Gastroesophageal sphincter (tissue), 4 donors: ENCODE results near the gene GPRC5B. TPM values are rescaled to one million over a fixed set of nuclear protein-coding genes. Genes with fewer than 3 reads are reported as not detected.

Source experiments
- ATAC-seq: fragments of 150-250 bp; one replicate; pipeline ENCODE4 v1.9.1; 2016; ENCODE audit warnings: mild to moderate bottlenecking, moderate library complexity
- H3K27ac ChIP-seq, 4 donors: fragments of 200-600 bp; sonication (generic) in 3 of 4; 1 replicate in 3 of 4; 2 replicates in 1 of 4; pipeline ENCODE4 v1.5.1; 2016 to 2019
- H3K27me3 ChIP-seq: fragments of 200-600 bp; sonication (generic); one replicate; pipeline ENCODE4 v1.5.1; 2019
- H3K36me3 ChIP-seq, 2 donors: fragments of 200-600 bp; sonication (generic); one replicate each; pipeline ENCODE4 v1.5.1; 2019; ENCODE audit warnings: control low read depth in 1 of 2
- H3K4me1 ChIP-seq, 3 donors: fragments of 200-600 bp; sonication (generic); 1 replicate in 2 of 3; 2 replicates in 1 of 3; pipeline ENCODE4 v1.5.1; 2016 to 2019; ENCODE audit warnings: control low read depth in 2 of 3
- H3K4me3 ChIP-seq, 2 donors: fragments of 200-600 bp; sonication (generic); one replicate each; pipeline ENCODE4 v1.5.1; 2019; ENCODE audit warnings: mild to moderate bottlenecking in 1 of 2, moderate library complexity in 1 of 2
- H3K9me3 ChIP-seq, 3 donors: fragments of 200-600 bp; sonication (generic); one replicate each; pipeline ENCODE4 v1.5.1; 2017 to 2019; ENCODE audit warnings: control low read depth in 2 of 3
- CTCF ChIP-seq, 4 experiments: fragments of 200-600 bp in 2 of 4; fragments of 450-650 bp in 2 of 4; sonication (generic) in 1 of 4; IDR thresholded peaks; one replicate each; pipeline ENCODE4 v1.5.1; 2017 to 2019; ENCODE audit warnings: antibody characterized with exemption in 4 of 4, mild to moderate bottlenecking in 2 of 4, moderate library complexity in 2 of 4
- EP300 ChIP-seq: sonication (generic); formaldehyde crosslinking; IDR thresholded peaks from one replicate; pipeline ENCODE4 v1.6.1; 2017; ENCODE audit warnings: antibody characterized with exemption, mild to moderate bottlenecking
- POLR2A ChIP-seq, 2 donors: fragments of 450-650 bp; IDR thresholded peaks; one replicate each; pipeline ENCODE4 v1.6.1; 2017; ENCODE audit warnings: antibody characterized with exemption in 2 of 2, mild to moderate bottlenecking in 2 of 2, moderate library complexity in 1 of 2
- POLR2AphosphoS5 ChIP-seq: sonication (generic); formaldehyde crosslinking; IDR thresholded peaks from one replicate; pipeline ENCODE4 v1.6.1; 2017; ENCODE audit warnings: antibody characterized with exemption
- WGBS, 2 donors: methylation state at CpG; one replicate each; pipeline ENCODE4 v1.1.5; 2018; ENCODE audit warnings: low coverage in 1 of 2; 5-methylcytosine and 5-hydroxymethylcytosine counted together
- total RNA-seq, 4 donors: library from RNA; depleted of rRNA; stranded (reverse); fragments of >200 nt; gene quantifications; one replicate each; pipeline ENCODE4 v1.1.0, GENCODE V29; 2016

GPRC5B gene
- total RNA-seq, 4 donors from 2014 or later = 11.5 to 29.2 (median 20.5) TPM

- Histone ChIP-seq H3K36me3 (no peaks in the 10 kb centered on the region), H3K4me1 (no peaks in the 10 kb centered on the region), H3K27me3 (peaks cover 21% of the 10 kb centered on the region), H3K4me3 (no peak overlapping the region), H3K27ac (no peak overlapping the region), H3K9me3 (no peaks in the 10 kb centered on the region)
- ATAC-seq = no peak
- TF ChIP-seq CTCF (IDR thresholded peaks at IDR 0.05) (no peak), POLR2A (IDR thresholded peaks at IDR 0.05) (no peak), POLR2AphosphoS5 (no peak), EP300 (no peak)
- 0 to 60% methylated on average over 1 to 5 of the region's 5 CpGs for WGBS, 2 donors
Observed at GRCh38 chr16:19899605-19899955, 14.9 kb upstream of the GPRC5B start.

- TF ChIP-seq CTCF (IDR thresholded peaks at IDR 0.05) (peak in 3 of 4 experiments; percentile 52 to 72 (median 56)), EP300 (no peak)
- H3K9me3 ChIP-seq = no peaks in the 10 kb centered on the region
- H3K4me3 ChIP-seq = no peak overlapping the region
- H3K27me3 ChIP-seq = peaks cover 21% of the 10 kb centered on the region
- H3K36me3 ChIP-seq = no peaks in the 10 kb centered on the region
- no peak overlapping the region for H3K27ac ChIP-seq
- no peaks in the 10 kb centered on the region for H3K4me1 ChIP-seq
- ATAC-seq = no peak
- WGBS, 2 donors = 15 to 18% methylated on average over 10 to 11 of the region's 13 CpGs
Observed at GRCh38 chr16:19898924-19899604, 14.4 kb upstream of the GPRC5B start.

- H3K4me1 ChIP-seq = no peaks in the 10 kb centered on the region
- no peak for ATAC-seq
- H3K27ac ChIP-seq = no peak overlapping the region
- no peaks in the 10 kb centered on the region for H3K36me3 ChIP-seq
- TF ChIP-seq CTCF (IDR thresholded peaks at IDR 0.05) = no peak
- TF ChIP-seq EP300 = no peak
- no peak for TF ChIP-seq POLR2A (IDR thresholded peaks at IDR 0.05)
- TF ChIP-seq POLR2AphosphoS5 = no peak
- H3K4me3 ChIP-seq = no peak overlapping the region
- H3K9me3 ChIP-seq = no peaks in the 10 kb centered on the region
- 40 to 67% methylated on average over 1 to 5 of the region's 5 CpGs for WGBS, 2 donors
- H3K27me3 ChIP-seq = peaks cover 21% of the 10 kb centered on the region
Observed at GRCh38 chr16:19898166-19898565, 13.5 kb upstream of the GPRC5B start.

- no peak for ATAC-seq
- 80 to 87% methylated on average over 2 of the region's 5 CpGs for WGBS, 2 donors
- no peaks in the 10 kb centered on the region for H3K4me1 ChIP-seq
- H3K4me3 ChIP-seq = no peak overlapping the region
- H3K27ac ChIP-seq = no peak overlapping the region
- peaks cover 21% of the 10 kb centered on the region for H3K27me3 ChIP-seq
- no peak for TF ChIP-seq POLR2A (IDR thresholded peaks at IDR 0.05)
- TF ChIP-seq POLR2AphosphoS5 = no peak
- no peak for TF ChIP-seq CTCF (IDR thresholded peaks at IDR 0.05)
- TF ChIP-seq EP300 = no peak
- no peaks in the 10 kb centered on the region for H3K36me3 ChIP-seq
- no peaks in the 10 kb centered on the region for H3K9me3 ChIP-seq
Observed at GRCh38 chr16:19896951-19897350, 12.3 kb upstream of the GPRC5B start.

- WGBS, 2 donors = 78 to 100% methylated on average over 1 to 4 of the region's 7 CpGs
- TF ChIP-seq EP300 (no peak), POLR2A (IDR thresholded peaks at IDR 0.05) (no peak)
- no peak for ATAC-seq
Observed at GRCh38 chr16:19894586-19894985, 9.9 kb upstream of the GPRC5B start.

More at GRCh38 chr16:19894586-19894985, 9.9 kb upstream of the GPRC5B start:
- peaks cover 0 to 4% (median 0%) of the 10 kb centered on the region in 3 donors for H3K9me3 ChIP-seq
- peaks cover 21% of the 10 kb centered on the region for H3K27me3 ChIP-seq
- H3K36me3 ChIP-seq = no peaks in the 10 kb centered on the region
- no peak overlapping the region for H3K4me3 ChIP-seq
- no peak overlapping the region for H3K27ac ChIP-seq
- no peaks in the 10 kb centered on the region for H3K4me1 ChIP-seq
